Osteoblast (primary cell): ENCODE results near the gene EIF4E2. TPM values are rescaled to one million over a fixed set of nuclear protein-coding genes. Genes with fewer than 3 reads are reported as not detected.

ENCODE experiments used
- DNase-seq: peaks from one replicate; pipeline ENCODE4 v3.0.0; 2011; ENCODE audit warnings: low spot score, mixed read lengths; ENCODE audit not compliant: insufficient read length; ENCODE audit errors: missing footprints
- H2AFZ ChIP-seq: 2 replicates; pipeline ENCODE4 v1.6.0; 2011; ENCODE audit warnings: mild to moderate bottlenecking, low read length
- H3K27ac ChIP-seq: 2 replicates; pipeline ENCODE4 v1.5.1; 2011; ENCODE audit warnings: mild to moderate bottlenecking, low read depth, low read length, moderate library complexity
- H3K27me3 ChIP-seq: 2 replicates; pipeline ENCODE4 v1.6.0; 2012; ENCODE audit warnings: mild to moderate bottlenecking, control low read depth, inconsistent platforms, low read length, moderate library complexity; ENCODE audit not compliant: insufficient read depth
- H3K36me3 ChIP-seq: 2 replicates; pipeline ENCODE4 v1.5.1; 2011; ENCODE audit warnings: mild to moderate bottlenecking, low read length, control low read depth, moderate library complexity; ENCODE audit not compliant: insufficient read depth
- H3K4me1 ChIP-seq: 2 replicates; pipeline ENCODE4 v1.5.1; 2011; ENCODE audit warnings: mild to moderate bottlenecking, low read length, control low read depth, moderate library complexity; ENCODE audit not compliant: insufficient read depth
- H3K4me2 ChIP-seq: 2 replicates; pipeline ENCODE4 v1.6.0; 2011; ENCODE audit warnings: mild to moderate bottlenecking, low read length; ENCODE audit not compliant: insufficient read depth
- H3K4me3 ChIP-seq: fragments of 200-600 bp; sonication (generic); 3 replicates; pipeline ENCODE4 v1.5.1; 2012; ENCODE audit warnings: mild to moderate bottlenecking, low read length, inconsistent platforms; ENCODE audit not compliant: insufficient read depth
- H3K79me2 ChIP-seq: 2 replicates; pipeline ENCODE4 v1.6.0; 2012; ENCODE audit warnings: mild to moderate bottlenecking, low read length, control low read depth, inconsistent platforms; ENCODE audit not compliant: insufficient read depth
- H3K9me3 ChIP-seq: 2 replicates; pipeline ENCODE4 v1.5.1; 2011; ENCODE audit warnings: low read depth, low read length, control low read depth
- H4K20me1 ChIP-seq: 2 replicates; pipeline ENCODE4 v1.6.0; 2012; ENCODE audit warnings: mild to moderate bottlenecking, low read length, control low read depth; ENCODE audit not compliant: insufficient read depth
- total RNA-seq: library from RNA; depleted of rRNA; stranded (reverse); fragments of >200 nt; gene quantifications from 2 replicates; pipeline ENCODE4 v1.2.3, GENCODE V29; 2012
- TF ChIP-seq, protein P1 (sequence below): IDR thresholded peaks from 2 replicates; pipeline ENCODE4 v1.5.1; 2011; ENCODE audit warnings: mild to moderate bottlenecking, low read depth, low read length, moderate library complexity; ENCODE audit errors: extremely low read depth

Gene EIF4E2
- total RNA-seq, 1 donor = 70.6 TPM

DNA sequence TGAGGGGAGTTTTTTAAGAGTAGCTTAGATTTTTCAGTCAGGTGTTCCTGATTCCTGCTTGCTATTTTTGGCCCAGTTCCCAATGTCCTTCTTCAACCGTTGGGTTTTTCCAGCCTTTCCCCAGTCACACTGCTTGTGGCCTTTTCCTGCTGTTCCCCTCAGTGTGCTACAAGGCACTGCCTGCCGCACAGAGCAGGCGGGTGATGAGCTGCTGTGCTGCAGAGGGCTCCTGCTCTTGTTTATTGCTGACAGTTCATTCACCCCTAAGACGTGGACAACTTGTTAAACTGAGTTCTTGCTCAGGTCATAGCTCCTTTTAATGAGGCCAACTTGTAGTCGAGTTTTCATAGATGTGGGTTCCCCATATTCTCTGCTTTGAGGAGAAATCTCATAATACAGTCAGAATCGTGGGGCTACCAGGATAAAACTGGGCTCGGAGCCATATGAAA, 20.6 kb downstream of the EIF4E2 start:
- H3K27ac ChIP-seq = no peak overlapping the region
- no peaks in the 10 kb centered on the region for H3K27me3 ChIP-seq
- H3K79me2 ChIP-seq = peaks cover 5% of the 10 kb centered on the region
- peaks cover 9% of the 10 kb centered on the region for H4K20me1 ChIP-seq
- H3K4me1 ChIP-seq = peaks cover 24% of the 10 kb centered on the region
- no peak overlapping the region for H3K4me2 ChIP-seq
- TF ChIP-seq, protein P1, sequence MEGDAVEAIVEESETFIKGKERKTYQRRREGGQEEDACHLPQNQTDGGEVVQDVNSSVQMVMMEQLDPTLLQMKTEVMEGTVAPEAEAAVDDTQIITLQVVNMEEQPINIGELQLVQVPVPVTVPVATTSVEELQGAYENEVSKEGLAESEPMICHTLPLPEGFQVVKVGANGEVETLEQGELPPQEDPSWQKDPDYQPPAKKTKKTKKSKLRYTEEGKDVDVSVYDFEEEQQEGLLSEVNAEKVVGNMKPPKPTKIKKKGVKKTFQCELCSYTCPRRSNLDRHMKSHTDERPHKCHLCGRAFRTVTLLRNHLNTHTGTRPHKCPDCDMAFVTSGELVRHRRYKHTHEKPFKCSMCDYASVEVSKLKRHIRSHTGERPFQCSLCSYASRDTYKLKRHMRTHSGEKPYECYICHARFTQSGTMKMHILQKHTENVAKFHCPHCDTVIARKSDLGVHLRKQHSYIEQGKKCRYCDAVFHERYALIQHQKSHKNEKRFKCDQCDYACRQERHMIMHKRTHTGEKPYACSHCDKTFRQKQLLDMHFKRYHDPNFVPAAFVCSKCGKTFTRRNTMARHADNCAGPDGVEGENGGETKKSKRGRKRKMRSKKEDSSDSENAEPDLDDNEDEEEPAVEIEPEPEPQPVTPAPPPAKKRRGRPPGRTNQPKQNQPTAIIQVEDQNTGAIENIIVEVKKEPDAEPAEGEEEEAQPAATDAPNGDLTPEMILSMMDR = no peak
- H3K36me3 ChIP-seq = peaks cover 60% of the 10 kb centered on the region
- H2AFZ ChIP-seq = no peak overlapping the region
- DNase-seq = no peak
- H3K9me3 ChIP-seq = no peaks in the 10 kb centered on the region
- no peak overlapping the region for H3K4me3 ChIP-seq

DNA sequence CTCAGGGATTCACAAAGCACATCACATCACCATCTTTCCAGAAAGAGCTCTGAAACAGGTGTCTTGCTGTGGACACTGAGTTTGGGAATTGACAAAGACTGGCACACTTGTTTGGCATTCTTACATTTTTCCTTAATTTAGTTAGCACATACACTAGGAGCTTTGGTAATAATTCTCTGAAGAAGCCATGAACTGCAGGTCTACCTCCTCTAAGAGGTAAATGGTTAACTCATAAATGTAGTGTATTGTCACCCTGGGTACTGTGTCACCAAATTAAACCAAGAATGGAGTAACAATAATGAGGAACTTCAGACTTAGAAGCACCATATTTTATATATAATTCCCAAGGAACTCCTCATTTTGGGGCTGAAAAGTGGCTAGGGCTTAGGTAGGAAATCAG, 22.6 kb downstream of the EIF4E2 start:
- Histone ChIP-seq H3K4me1 (peaks cover 27% of the 10 kb centered on the region), H2AFZ (no peak overlapping the region), H3K4me2 (no peak overlapping the region), H4K20me1 (peaks cover 4% of the 10 kb centered on the region), H3K36me3 (peaks cover 44% of the 10 kb centered on the region), H3K27me3 (no peaks in the 10 kb centered on the region), H3K9me3 (no peaks in the 10 kb centered on the region), H3K79me2 (peaks cover 5% of the 10 kb centered on the region), H3K4me3 (no peak overlapping the region), H3K27ac (no peak overlapping the region)
- TF ChIP-seq, protein P1 = no peak
- DNase-seq = no peak

DNA sequence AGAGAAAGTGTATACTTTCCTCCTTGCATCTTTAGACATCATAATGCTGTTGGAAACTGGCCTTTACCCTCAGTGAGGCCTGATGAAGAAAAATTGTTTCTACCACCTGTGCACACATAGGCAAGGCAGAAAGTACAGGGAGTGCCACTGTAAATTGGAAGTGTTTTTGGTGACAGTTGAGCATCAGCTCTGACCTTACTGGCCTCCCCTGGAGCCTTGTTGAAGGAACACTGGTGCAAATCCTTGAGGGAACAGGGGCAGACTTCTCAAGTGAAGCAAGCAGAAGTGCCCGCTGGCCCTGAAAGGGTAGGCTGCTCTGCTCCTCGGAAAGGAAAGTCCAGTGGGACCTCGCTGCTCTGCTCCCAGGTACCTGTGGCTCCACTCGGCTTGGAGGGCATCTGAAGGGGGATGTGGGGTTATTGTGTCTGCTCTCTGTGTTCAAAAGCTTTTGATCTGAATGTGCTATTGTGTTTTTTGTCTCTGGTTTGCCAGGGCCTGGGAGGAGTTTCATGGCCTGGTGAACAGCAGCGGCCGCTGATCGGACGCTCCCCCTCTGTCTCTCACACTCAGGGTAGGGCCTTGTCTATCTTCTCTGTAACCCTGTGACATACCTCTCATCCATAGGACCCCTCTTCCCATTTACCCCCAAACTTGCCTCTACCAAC, 23.4 kb downstream of the EIF4E2 start:
- no peak for DNase-seq
- no peaks in the 10 kb centered on the region for H3K9me3 ChIP-seq
- H3K36me3 ChIP-seq = peaks cover 37% of the 10 kb centered on the region
- H3K4me1 ChIP-seq = peaks cover 19% of the 10 kb centered on the region
- peaks cover 2% of the 10 kb centered on the region for H3K79me2 ChIP-seq
- peak overlapping the region; percentile 42 for H3K27ac ChIP-seq
- H3K4me3 ChIP-seq = no peak overlapping the region
- no peak overlapping the region for H3K4me2 ChIP-seq
- H2AFZ ChIP-seq = no peak overlapping the region
- no peaks in the 10 kb centered on the region for H3K27me3 ChIP-seq
- peaks cover 3% of the 10 kb centered on the region for H4K20me1 ChIP-seq
- TF ChIP-seq, protein P1 = no peak

DNA sequence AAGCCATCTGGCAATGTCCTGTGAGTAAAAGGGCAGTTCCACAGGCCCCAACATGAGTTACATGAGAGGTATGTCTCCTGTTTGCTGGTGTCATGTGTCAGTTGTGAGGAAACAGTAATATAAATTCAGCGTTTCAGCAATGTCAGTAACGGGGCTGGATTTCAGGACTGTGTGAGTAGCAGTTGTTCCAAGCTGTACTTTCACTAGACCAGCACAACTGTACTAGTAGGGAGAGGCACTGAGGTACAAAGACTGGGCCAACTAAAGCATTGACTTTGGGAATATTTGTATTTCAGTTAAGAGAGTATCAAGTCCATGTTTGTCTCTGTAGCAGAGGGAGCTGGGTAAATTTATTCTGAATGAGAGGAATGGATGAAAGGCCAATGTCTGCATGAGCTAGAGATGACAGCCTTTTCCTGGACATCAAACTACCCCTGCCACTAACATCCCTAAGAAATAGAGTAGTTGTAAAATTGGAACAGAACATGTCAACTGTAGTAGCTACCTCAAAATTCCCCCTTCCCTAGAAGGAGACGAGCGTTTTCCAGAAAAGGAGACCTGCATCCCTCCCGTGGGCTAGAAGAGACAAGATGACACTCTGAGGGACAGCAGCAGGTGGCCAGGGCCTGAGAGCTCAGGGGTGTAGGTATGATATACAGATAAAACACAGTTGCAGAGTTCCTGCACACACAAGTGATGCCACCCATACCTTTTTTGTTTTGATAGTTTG, 24.4 kb downstream of the EIF4E2 start:
- Histone ChIP-seq H3K27ac (peak overlapping the region; percentile 31), H3K36me3 (peaks cover 28% of the 10 kb centered on the region)
- TF ChIP-seq, protein P1 = no peak

More for the DNA sequence above, 24.4 kb downstream of the EIF4E2 start:
- Histone ChIP-seq H2AFZ (no peak overlapping the region), H3K4me2 (no peak overlapping the region), H3K4me3 (no peak overlapping the region), H3K27me3 (no peaks in the 10 kb centered on the region), H4K20me1 (no peaks in the 10 kb centered on the region), H3K4me1 (peaks cover 19% of the 10 kb centered on the region), H3K9me3 (no peaks in the 10 kb centered on the region), H3K79me2 (no peaks in the 10 kb centered on the region)
- DNase-seq = no peak
